ENCODE measurements around the gene USO1. TPM values are rescaled to one million over a fixed set of nuclear protein-coding genes. Genes with fewer than 3 reads are reported as not detected.

The USO1 gene
- total and polyA plus RNA-seq, 2 of the 13 experiments (the other 11 are each of a cell fraction or from before 2014, with no cell fraction given): 52.2 to 87.7 TPM

- TF ChIP-seq, protein P1, sequence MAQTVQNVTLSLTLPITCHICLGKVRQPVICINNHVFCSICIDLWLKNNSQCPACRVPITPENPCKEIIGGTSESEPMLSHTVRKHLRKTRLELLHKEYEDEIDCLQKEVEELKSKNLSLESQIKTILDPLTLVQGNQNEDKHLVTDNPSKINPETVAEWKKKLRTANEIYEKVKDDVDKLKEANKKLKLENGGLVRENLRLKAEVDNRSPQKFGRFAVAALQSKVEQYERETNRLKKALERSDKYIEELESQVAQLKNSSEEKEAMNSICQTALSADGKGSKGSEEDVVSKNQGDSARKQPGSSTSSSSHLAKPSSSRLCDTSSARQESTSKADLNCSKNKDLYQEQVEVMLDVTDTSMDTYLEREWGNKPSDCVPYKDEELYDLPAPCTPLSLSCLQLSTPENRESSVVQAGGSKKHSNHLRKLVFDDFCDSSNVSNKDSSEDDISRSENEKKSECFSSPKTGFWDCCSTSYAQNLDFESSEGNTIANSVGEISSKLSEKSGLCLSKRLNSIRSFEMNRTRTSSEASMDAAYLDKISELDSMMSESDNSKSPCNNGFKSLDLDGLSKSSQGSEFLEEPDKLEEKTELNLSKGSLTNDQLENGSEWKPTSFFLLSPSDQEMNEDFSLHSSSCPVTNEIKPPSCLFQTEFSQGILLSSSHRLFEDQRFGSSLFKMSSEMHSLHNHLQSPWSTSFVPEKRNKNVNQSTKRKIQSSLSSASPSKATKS (CRISPR knock-in tag; IDR thresholded peaks at IDR 0.05): no peak
- TF ChIP-seq SIN3B (IDR thresholded peaks at IDR 0.05; ENCODE audit: low read length) (no peak), HNRNPUL1 (IDR thresholded peaks at IDR 0.05; ENCODE audit: low read depth, low read length) (no peak), ZBED4 (CRISPR knock-in tag; IDR thresholded peaks at IDR 0.05; ENCODE audit: borderline replicate concordance) (no peak)
These were observed 54.9 kb downstream of the USO1 start (continued) for GRCh38 chr4:75779105-75779757.

GRCh38 chr4:75781305-75781704 lies 56.9 kb downstream of the USO1 start:
- intact Hi-C loops (cut with micrococcal nuclease; ENCODE audit: unreplicated experiment) (no loop called here), in situ Hi-C loops (cut with HindIII; ENCODE audit: extremely low pct_ligation_motif_present, low pct_unique_long_range_greater_than_20kb) (no loop called here)
- DNase-seq (ENCODE audit: low spot score): no peak
- Histone ChIP-seq H3K9ac (ENCODE audit: insufficient read depth, low read depth, low read length) (no peak overlapping the region), H2AFZ (ENCODE audit: low read length) (no peak overlapping the region), H3K4me3 (replicated peaks in 1 of 3; ENCODE audit: insufficient read depth in 1 of 3, low read depth in 2 of 3, low read length in 3 of 3) (no peak overlapping the region), H4K20me1 (ENCODE audit: insufficient read depth, low read length) (no peaks in the 10 kb centered on the region), H3K4me2 (ENCODE audit: low read depth, low read length) (no peak overlapping the region), H3K27me3 (ENCODE audit: control insufficient read depth in 1 of 2, insufficient read depth in 2 of 2, low read length in 2 of 2) (no peaks in the 10 kb centered on the region), H3K9me3 (ENCODE audit: low read length) (no peaks in the 10 kb centered on the region), H3K27ac (ENCODE audit: extremely low read length, insufficient read depth, low read length) (no peak overlapping the region), H3K36me3 (replicated peaks in 1 of 2; ENCODE audit: control insufficient read depth in 1 of 2, insufficient read depth in 2 of 2, low read length in 2 of 2) (peaks cover 5 to 63% of the 10 kb centered on the region in 2 experiments), H3K4me1 (ENCODE audit: insufficient read depth, low read length) (no peaks in the 10 kb centered on the region), H3K79me2 (ENCODE audit: insufficient read depth, low read length) (no peaks in the 10 kb centered on the region)
- POLR2A ChIA-PET: no interaction called here
- BruUV-seq (replicated peaks): no TSS peak
- FAIRE-seq: no peak
- CTCF ChIA-PET (ENCODE audit: low intra/inter-chr PET ratio, low total read pairs): no interaction called here
- no peak for ATAC-seq
- no peak for TF ChIP-seq HOMEZ (CRISPR knock-in tag; IDR thresholded peaks at IDR 0.05; ENCODE audit: low read depth)
